A673 (cell line): ENCODE measurements around the gene ADA.

Source experiments
- EZH2 ChIP-seq: fragments of 200-600 bp; sonication (generic); IDR thresholded peaks from 2 replicates; pipeline ENCODE4 v1.6.1; 2017; ENCODE audit warnings: borderline replicate concordance, low read depth, mild to moderate bottlenecking, mixed read lengths, antibody characterized with exemption, low read length; ENCODE audit not compliant: poor library complexity, severe bottlenecking
- TF ChIP-seq, protein P1 (sequence below): fragments of 300-800, 200-600 bp; sonication (generic); conservative IDR thresholded peaks from 2 replicates; pipeline ENCODE4 v1.5.1; 2017; ENCODE audit warnings: low read depth, mild to moderate bottlenecking, antibody characterized with exemption, low read length, moderate library complexity, mixed read lengths

DNA sequence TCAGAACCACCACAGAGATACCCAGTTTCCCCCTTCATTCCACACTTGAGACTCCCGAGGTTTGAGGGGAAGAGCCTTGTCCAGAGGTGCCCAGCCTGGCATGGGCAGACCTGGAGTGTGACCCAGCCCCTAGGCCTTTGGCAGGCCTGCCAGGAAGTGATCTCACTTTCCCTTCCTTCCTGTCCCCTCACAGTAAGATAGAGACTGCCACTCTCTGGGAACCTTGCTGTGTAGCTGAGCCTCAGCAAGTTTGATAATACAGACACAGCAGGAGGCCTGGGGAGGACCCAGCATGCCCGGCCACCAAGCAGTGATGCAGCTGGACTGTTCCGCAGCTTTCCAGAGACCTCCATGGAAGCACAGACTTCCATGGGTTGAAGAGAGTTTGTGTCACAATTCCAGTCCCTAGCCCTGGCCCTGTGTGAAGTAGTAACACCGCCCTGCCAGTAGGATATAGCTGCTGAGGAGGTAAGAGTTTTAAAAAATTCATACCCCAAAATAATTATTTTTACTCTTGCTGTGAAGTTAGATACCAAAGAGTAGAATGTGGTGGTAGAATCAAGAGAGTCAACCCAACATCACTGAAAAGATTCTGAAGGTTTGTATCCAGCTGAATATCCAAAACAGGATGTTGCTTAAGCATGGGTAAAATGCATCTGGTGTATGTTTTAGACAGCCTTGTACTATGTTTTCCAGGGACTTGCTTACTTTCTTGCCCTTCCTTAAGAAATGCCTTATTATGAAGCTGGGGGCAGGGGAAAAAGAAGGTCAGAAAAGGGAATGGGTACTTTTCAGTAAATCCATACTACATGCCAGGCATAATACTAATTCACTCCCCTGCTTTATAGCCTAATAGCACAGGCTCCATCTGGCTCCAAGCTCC, 52.8 kb downstream of the ADA start:
- TF ChIP-seq, protein P1, sequence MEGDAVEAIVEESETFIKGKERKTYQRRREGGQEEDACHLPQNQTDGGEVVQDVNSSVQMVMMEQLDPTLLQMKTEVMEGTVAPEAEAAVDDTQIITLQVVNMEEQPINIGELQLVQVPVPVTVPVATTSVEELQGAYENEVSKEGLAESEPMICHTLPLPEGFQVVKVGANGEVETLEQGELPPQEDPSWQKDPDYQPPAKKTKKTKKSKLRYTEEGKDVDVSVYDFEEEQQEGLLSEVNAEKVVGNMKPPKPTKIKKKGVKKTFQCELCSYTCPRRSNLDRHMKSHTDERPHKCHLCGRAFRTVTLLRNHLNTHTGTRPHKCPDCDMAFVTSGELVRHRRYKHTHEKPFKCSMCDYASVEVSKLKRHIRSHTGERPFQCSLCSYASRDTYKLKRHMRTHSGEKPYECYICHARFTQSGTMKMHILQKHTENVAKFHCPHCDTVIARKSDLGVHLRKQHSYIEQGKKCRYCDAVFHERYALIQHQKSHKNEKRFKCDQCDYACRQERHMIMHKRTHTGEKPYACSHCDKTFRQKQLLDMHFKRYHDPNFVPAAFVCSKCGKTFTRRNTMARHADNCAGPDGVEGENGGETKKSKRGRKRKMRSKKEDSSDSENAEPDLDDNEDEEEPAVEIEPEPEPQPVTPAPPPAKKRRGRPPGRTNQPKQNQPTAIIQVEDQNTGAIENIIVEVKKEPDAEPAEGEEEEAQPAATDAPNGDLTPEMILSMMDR, result peak; percentile 36; the same call in 1 of the 2 replicates
- TF ChIP-seq EZH2, result no peak
